ENCODE results near the gene LRMDA.

The LRMDA gene

DNA sequence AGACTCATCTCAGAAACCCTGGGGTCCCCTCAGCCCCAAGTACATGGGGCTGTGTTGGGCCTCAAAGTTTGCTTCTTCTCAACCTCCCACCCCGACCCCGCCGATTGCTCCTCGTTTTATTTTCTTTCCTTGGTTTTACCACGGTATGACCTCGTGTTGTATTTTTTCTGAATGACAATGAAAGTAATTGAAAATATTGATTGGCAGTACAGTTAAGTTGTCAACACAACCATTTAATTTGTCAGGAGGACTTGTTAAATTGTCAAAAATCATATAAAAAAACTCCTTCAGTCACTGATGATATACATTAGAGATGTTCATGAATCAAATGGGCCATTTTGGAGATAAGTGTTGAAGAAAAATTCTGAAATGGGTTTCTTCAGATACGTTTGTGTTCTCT is 520.7 kb downstream of the LRMDA start:
- Histone ChIP-seq H2AFZ (ENCODE audit: low read length) (no peak overlapping the region), H3K9me2 (replicated peaks; ENCODE audit: low read depth, low read length) (no peaks in the 10 kb centered on the region), H3K4me1 (ENCODE audit: insufficient read depth, low read length, poor library complexity, severe bottlenecking) (peaks cover 11% of the 10 kb centered on the region), H3K9me3 (ENCODE audit: insufficient read depth, low read depth, low read length) (no peaks in the 10 kb centered on the region), H3K9ac (ENCODE audit: low read depth, low read length, poor library complexity, severe bottlenecking) (no peak overlapping the region), H3K79me2 (ENCODE audit: insufficient read depth, low read length) (no peaks in the 10 kb centered on the region), H3K4me2 (ENCODE audit: low read depth, low read length, poor library complexity, severe bottlenecking) (no peak overlapping the region), H4K20me1 (ENCODE audit: insufficient read depth, low read length, poor library complexity, severe bottlenecking) (no peaks in the 10 kb centered on the region), H3F3A (ENCODE audit: low read depth) (no peaks in the 10 kb centered on the region), H3K27me3 (ENCODE audit: insufficient read depth, low read length, poor library complexity, severe bottlenecking) (no peaks in the 10 kb centered on the region), H3K36me3 (ENCODE audit: insufficient read depth, low read length) (no peaks in the 10 kb centered on the region), H3K4me3 (ENCODE audit: low read length, poor library complexity, severe bottlenecking) (no peak overlapping the region)
- TF ChIP-seq EZH2phosphoT487 (IDR thresholded peaks at IDR 0.05; ENCODE audit: borderline replicate concordance) (no peak), CTCF (conservative IDR thresholded peaks at IDR 0.05; ENCODE audit: low read length) (no peak)

DNA sequence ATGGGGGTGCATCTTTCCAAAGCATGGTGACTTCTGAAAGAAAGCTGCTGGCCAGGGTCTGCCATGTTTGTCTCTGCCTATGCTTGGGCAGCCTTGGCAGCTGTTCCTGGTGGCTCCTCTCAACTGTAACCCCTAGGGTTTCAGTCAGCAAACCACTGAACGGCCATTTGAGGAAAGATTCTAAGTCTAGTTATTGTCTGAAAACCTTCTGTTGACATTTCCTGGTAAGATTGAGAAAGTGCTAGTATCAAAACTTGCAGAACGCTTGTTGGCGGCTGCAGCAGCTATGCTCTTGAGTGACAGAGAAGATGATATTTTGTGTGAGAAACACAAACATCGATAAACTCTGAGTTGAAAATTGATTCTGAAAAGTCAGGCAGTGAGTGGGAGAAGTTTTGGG is 523.1 kb downstream of the LRMDA start:
- Histone ChIP-seq H3K4me1 (ENCODE audit: insufficient read depth, low read length, poor library complexity, severe bottlenecking) (peaks cover 11% of the 10 kb centered on the region), H4K20me1 (ENCODE audit: insufficient read depth, low read length, poor library complexity, severe bottlenecking) (no peaks in the 10 kb centered on the region), H3K4me2 (ENCODE audit: low read depth, low read length, poor library complexity, severe bottlenecking) (no peak overlapping the region), H3K27me3 (ENCODE audit: insufficient read depth, low read length, poor library complexity, severe bottlenecking) (no peaks in the 10 kb centered on the region), H3K9me3 (ENCODE audit: insufficient read depth, low read depth, low read length) (no peaks in the 10 kb centered on the region), H2AFZ (ENCODE audit: low read length) (peak overlapping the region; percentile 37), H3K4me3 (ENCODE audit: low read length, poor library complexity, severe bottlenecking) (no peak overlapping the region), H3K9ac (ENCODE audit: low read depth, low read length, poor library complexity, severe bottlenecking) (no peak overlapping the region), H3K79me2 (ENCODE audit: insufficient read depth, low read length) (no peaks in the 10 kb centered on the region), H3F3A (ENCODE audit: low read depth) (no peaks in the 10 kb centered on the region), H3K36me3 (ENCODE audit: insufficient read depth, low read length) (no peaks in the 10 kb centered on the region), H3K9me2 (replicated peaks; ENCODE audit: low read depth, low read length) (no peaks in the 10 kb centered on the region)
- TF ChIP-seq EZH2phosphoT487 (IDR thresholded peaks at IDR 0.05; ENCODE audit: borderline replicate concordance) = no peak
- no peak for TF ChIP-seq CTCF (conservative IDR thresholded peaks at IDR 0.05; ENCODE audit: low read length)

DNA sequence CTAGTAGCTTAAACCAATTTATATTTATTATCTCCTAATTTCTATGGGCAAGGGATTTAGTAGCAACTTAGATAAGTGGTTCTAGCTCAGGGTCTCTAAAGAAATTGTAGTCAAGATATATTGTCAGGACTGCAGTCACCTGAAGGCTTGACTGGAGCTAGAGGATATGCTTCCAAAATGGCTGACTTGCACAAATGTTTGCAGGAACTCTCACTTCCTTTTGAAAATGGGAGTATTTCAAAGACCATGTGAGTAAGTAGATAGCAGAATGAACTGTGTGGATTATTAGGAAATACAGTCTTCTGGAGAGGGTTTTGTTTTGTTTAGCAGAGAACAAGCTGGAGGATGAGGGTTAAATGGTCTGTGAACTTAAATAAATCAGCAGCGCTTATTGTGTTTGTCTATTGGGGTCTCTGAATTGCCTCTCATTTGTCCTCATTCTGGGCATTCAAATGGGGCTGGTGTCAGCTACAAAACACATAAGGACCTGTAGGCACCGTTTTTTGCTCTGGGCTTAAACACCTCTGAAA is 524.6 kb downstream of the LRMDA start:
- no peaks in the 10 kb centered on the region for H3K9me2 ChIP-seq (replicated peaks; ENCODE audit: low read depth, low read length)
- H3K9ac ChIP-seq (ENCODE audit: low read depth, low read length, poor library complexity, severe bottlenecking) = no peak overlapping the region
- H3K79me2 ChIP-seq (ENCODE audit: insufficient read depth, low read length) = no peaks in the 10 kb centered on the region
- H3K4me3 ChIP-seq (ENCODE audit: low read length, poor library complexity, severe bottlenecking) = no peak overlapping the region
- H2AFZ ChIP-seq (ENCODE audit: low read length) = peak overlapping the region; percentile 74
- peaks cover 11% of the 10 kb centered on the region for H3K4me1 ChIP-seq (ENCODE audit: insufficient read depth, low read length, poor library complexity, severe bottlenecking)
- H3K36me3 ChIP-seq (ENCODE audit: insufficient read depth, low read length) = no peaks in the 10 kb centered on the region
- no peaks in the 10 kb centered on the region for H4K20me1 ChIP-seq (ENCODE audit: insufficient read depth, low read length, poor library complexity, severe bottlenecking)
- TF ChIP-seq EZH2phosphoT487 (IDR thresholded peaks at IDR 0.05; ENCODE audit: borderline replicate concordance) (no peak), CTCF (conservative IDR thresholded peaks at IDR 0.05; ENCODE audit: low read length) (no peak)
- no peak overlapping the region for H3K4me2 ChIP-seq (ENCODE audit: low read depth, low read length, poor library complexity, severe bottlenecking)
- no peaks in the 10 kb centered on the region for H3K9me3 ChIP-seq (ENCODE audit: insufficient read depth, low read depth, low read length)
- H3F3A ChIP-seq (ENCODE audit: low read depth) = no peaks in the 10 kb centered on the region
- no peaks in the 10 kb centered on the region for H3K27me3 ChIP-seq (ENCODE audit: insufficient read depth, low read length, poor library complexity, severe bottlenecking)

Measured in Loucy (cell line).